Measurements from ENCODE around the gene NR2F1. TPM values are rescaled to one million over a fixed set of nuclear protein-coding genes. Genes with fewer than 3 reads are reported as not detected.

The NR2F1 gene
- total RNA-seq, 2 donors from 2014 or later: 0.22 TPM; not detected in 1

- H3K36me3 Mint-ChIP-seq (ENCODE audit: low read depth): no peaks in the 10 kb centered on the region
- TF ChIP-seq CTCF (conservative IDR thresholded peaks at IDR 0.05): no peak
- H3K27me3 Mint-ChIP-seq (ENCODE audit: insufficient read depth): no peaks in the 10 kb centered on the region
- H3K27ac Mint-ChIP-seq: no peak overlapping the region
- Histone ChIP-seq H3K36me3 (ENCODE audit: control insufficient read depth, insufficient read depth, low read length) (no peaks in the 10 kb centered on the region), H3K27ac (ENCODE audit: low read depth, low read length) (peak overlapping the region; percentile 80), H3K4me3 (ENCODE audit: low read length) (no peak overlapping the region), H3K9me3 (ENCODE audit: control insufficient read depth, low read length) (peaks cover 6% of the 10 kb centered on the region), H3K27me3 (ENCODE audit: control insufficient read depth, insufficient read depth, low read length, poor library complexity, severe bottlenecking) (peaks cover 100% of the 10 kb centered on the region), H3K4me1 (ENCODE audit: control insufficient read depth, insufficient read depth, low read length) (peaks cover 4% of the 10 kb centered on the region), H3K9ac (ENCODE audit: extremely low read depth, low read length, poor library complexity, severe bottlenecking) (no peak overlapping the region)
- peak; percentile 76 for DNase-seq
- 0 to 5% methylated on average over 6 to 58 of the region's 58 CpGs for WGBS, 2 experiments (ENCODE audit: insufficient coverage in 1 of 2, insufficient read length in 1 of 2)
- H3K9me3 Mint-ChIP-seq: no peaks in the 10 kb centered on the region
- peaks cover 23% of the 10 kb centered on the region for H3K4me1 Mint-ChIP-seq
- H3K4me3 Mint-ChIP-seq: peak overlapping the region; percentile 21
Measured at GRCh38 chr5:93603793-93604643, 21.0 kb downstream of the NR2F1 start.

GRCh38 chr5:93604644-93605515 is 21.9 kb downstream of the NR2F1 start:
- H3K4me3 Mint-ChIP-seq: no peak overlapping the region

More at GRCh38 chr5:93604644-93605515, 21.9 kb downstream of the NR2F1 start:
- Histone ChIP-seq H3K4me1 (ENCODE audit: control insufficient read depth, insufficient read depth, low read length) (peaks cover 4% of the 10 kb centered on the region), H3K9ac (ENCODE audit: extremely low read depth, low read length, poor library complexity, severe bottlenecking) (no peak overlapping the region), H3K4me3 (ENCODE audit: low read length) (no peak overlapping the region), H3K9me3 (ENCODE audit: control insufficient read depth, low read length) (peaks cover 6% of the 10 kb centered on the region), H3K27me3 (ENCODE audit: control insufficient read depth, insufficient read depth, low read length, poor library complexity, severe bottlenecking) (peaks cover 100% of the 10 kb centered on the region), H3K27ac (ENCODE audit: low read depth, low read length) (peak overlapping the region; percentile 80), H3K36me3 (ENCODE audit: control insufficient read depth, insufficient read depth, low read length) (no peaks in the 10 kb centered on the region)
- Mint-ChIP-seq H3K4me1 (peaks cover 23% of the 10 kb centered on the region), H3K36me3 (ENCODE audit: low read depth) (no peaks in the 10 kb centered on the region), H3K9me3 (no peaks in the 10 kb centered on the region), H3K27me3 (ENCODE audit: insufficient read depth) (no peaks in the 10 kb centered on the region), H3K27ac (no peak overlapping the region)
- no peak for DNase-seq
- 0 to 10% methylated on average over 1 to 9 of the region's 10 CpGs for WGBS, 2 experiments (ENCODE audit: insufficient coverage in 1 of 2, insufficient read length in 1 of 2)
- no peak for TF ChIP-seq CTCF (conservative IDR thresholded peaks at IDR 0.05)

Data from endodermal cell (in vitro differentiated cells).